Measurements from ENCODE around the gene COL6A1.

The COL6A1 gene

DNA sequence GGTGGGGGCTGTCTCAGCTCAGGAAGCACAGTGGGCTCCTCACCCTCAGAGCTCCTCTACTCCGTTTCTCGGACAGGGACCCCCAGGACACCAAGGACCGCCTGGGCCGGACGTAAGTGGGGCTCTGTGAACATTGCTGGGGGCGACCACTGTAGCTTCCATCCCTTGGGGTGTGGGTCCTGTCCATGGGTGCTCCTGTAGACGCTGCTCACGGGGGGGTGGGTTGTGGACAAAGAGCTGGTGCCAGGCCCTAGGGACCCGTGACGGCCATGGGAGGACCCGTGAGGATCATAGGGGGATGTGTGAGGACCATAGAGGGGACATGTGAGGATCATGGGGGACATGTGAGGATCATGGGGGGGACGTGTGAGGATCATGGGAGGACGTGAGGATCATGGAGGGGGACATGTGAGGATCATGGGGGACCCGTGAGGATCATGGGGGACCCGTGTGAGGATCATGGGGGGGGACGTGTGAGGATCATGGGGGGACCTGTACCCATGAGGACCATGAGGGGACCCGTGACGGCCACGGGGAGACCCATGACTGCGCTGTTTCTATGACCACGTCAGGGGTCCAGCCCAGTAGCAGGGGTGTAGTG, 18.1 kb downstream of the COL6A1 start:
- H3K4me2 ChIP-seq (ENCODE audit: low read length), result no peak overlapping the region
- no peaks in the 10 kb centered on the region for H3K9me2 ChIP-seq (replicated peaks; ENCODE audit: control insufficient read depth, low read length)
- H3K27me3 ChIP-seq (ENCODE audit: control insufficient read depth, low read length), result no peaks in the 10 kb centered on the region
- no peaks in the 10 kb centered on the region for H4K20me1 ChIP-seq (ENCODE audit: control insufficient read depth, insufficient read depth, low read depth, low read length)
- H3F3A ChIP-seq (ENCODE audit: control insufficient read depth, insufficient read depth), result no peaks in the 10 kb centered on the region
- peaks cover 23% of the 10 kb centered on the region; the same call in 1 of the 2 replicates for H3K9me3 ChIP-seq (ENCODE audit: control insufficient read depth, insufficient read depth, low read length)
- TF ChIP-seq CTCF (IDR thresholded peaks at IDR 0.05; ENCODE audit: low read depth, low read length, poor library complexity, severe bottlenecking), result no peak
- no peak for TF ChIP-seq EZH2phosphoT487 (IDR thresholded peaks at IDR 0.05; ENCODE audit: borderline replicate concordance, low read length)
- no peak overlapping the region for H3K4me3 ChIP-seq (ENCODE audit: low read length)
- H3K79me2 ChIP-seq (ENCODE audit: control insufficient read depth, low read length), result no peaks in the 10 kb centered on the region
- H3K4me1 ChIP-seq (ENCODE audit: control insufficient read depth, low read length), result no peaks in the 10 kb centered on the region
- no peaks in the 10 kb centered on the region for H3K36me3 ChIP-seq (ENCODE audit: control insufficient read depth, low read length)
- no peak overlapping the region for H3K27ac ChIP-seq (ENCODE audit: low read depth, low read length)

DNA sequence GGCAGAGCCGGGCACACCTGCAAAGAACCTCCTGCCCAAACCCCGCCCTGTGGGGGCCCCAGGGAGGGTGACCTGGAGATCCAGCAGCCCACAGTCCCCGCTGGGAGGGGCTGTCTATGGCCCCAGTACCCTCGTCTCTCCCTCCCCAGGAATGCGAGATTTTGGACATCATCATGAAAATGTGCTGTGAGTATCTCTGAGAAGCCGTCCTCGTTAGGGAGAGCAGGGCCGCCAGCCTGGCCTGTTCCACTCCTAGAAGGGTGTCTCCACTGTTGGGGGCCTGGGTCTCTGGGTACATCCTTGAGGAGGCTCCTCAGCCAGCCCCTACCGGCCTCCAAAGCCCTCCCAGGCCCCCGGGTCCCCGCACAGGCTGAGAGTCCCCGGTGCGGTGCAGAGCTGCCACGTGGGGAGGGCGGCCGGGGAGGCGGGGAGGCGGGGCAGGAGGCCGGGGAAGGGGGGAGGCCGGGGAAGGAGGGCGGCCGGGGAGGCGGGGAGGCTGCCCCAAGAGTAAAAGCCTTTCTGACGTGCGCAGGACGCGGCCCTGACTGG, 18.7 kb downstream of the COL6A1 start:
- no peak overlapping the region for H3K27ac ChIP-seq (ENCODE audit: low read depth, low read length)

GRCh38 chr21:46000731-46001641, 19.4 kb downstream of the COL6A1 start:
- H3F3A ChIP-seq (ENCODE audit: control insufficient read depth, insufficient read depth), result no peaks in the 10 kb centered on the region
- H3K9me2 ChIP-seq (replicated peaks; ENCODE audit: control insufficient read depth, low read length), result no peaks in the 10 kb centered on the region
- TF ChIP-seq CTCF (IDR thresholded peaks at IDR 0.05; ENCODE audit: low read depth, low read length, poor library complexity, severe bottlenecking) (no peak), EZH2phosphoT487 (IDR thresholded peaks at IDR 0.05; ENCODE audit: borderline replicate concordance, low read length) (no peak)
- no peaks in the 10 kb centered on the region for H3K36me3 ChIP-seq (ENCODE audit: control insufficient read depth, low read length)
- no peaks in the 10 kb centered on the region for H3K4me1 ChIP-seq (ENCODE audit: control insufficient read depth, low read length)
- no peak overlapping the region for H3K27ac ChIP-seq (ENCODE audit: low read depth, low read length)
- H3K4me2 ChIP-seq (ENCODE audit: low read length), result no peak overlapping the region
- H3K4me3 ChIP-seq (ENCODE audit: low read length), result no peak overlapping the region
- no peaks in the 10 kb centered on the region for H3K27me3 ChIP-seq (ENCODE audit: control insufficient read depth, low read length)
- no peaks in the 10 kb centered on the region for H3K79me2 ChIP-seq (ENCODE audit: control insufficient read depth, low read length)
- H4K20me1 ChIP-seq (ENCODE audit: control insufficient read depth, insufficient read depth, low read depth, low read length), result no peaks in the 10 kb centered on the region
- peaks cover 21% of the 10 kb centered on the region; the same call in 1 of the 2 replicates for H3K9me3 ChIP-seq (ENCODE audit: control insufficient read depth, insufficient read depth, low read length)

More for the DNA sequence above, 18.7 kb downstream of the COL6A1 start:
- H3K27me3 ChIP-seq (ENCODE audit: control insufficient read depth, low read length), result no peaks in the 10 kb centered on the region
- no peaks in the 10 kb centered on the region for H4K20me1 ChIP-seq (ENCODE audit: control insufficient read depth, insufficient read depth, low read depth, low read length)
- H3K4me3 ChIP-seq (ENCODE audit: low read length), result no peak overlapping the region
- H3F3A ChIP-seq (ENCODE audit: control insufficient read depth, insufficient read depth), result no peaks in the 10 kb centered on the region
- H3K36me3 ChIP-seq (ENCODE audit: control insufficient read depth, low read length), result no peaks in the 10 kb centered on the region
- TF ChIP-seq EZH2phosphoT487 (IDR thresholded peaks at IDR 0.05; ENCODE audit: borderline replicate concordance, low read length) (no peak), CTCF (IDR thresholded peaks at IDR 0.05; ENCODE audit: low read depth, low read length, poor library complexity, severe bottlenecking) (no peak)
- H3K9me3 ChIP-seq (ENCODE audit: control insufficient read depth, insufficient read depth, low read length), result peaks cover 23% of the 10 kb centered on the region; the same call in 1 of the 2 replicates
- H3K4me2 ChIP-seq (ENCODE audit: low read length), result no peak overlapping the region
- H3K9me2 ChIP-seq (replicated peaks; ENCODE audit: control insufficient read depth, low read length), result no peaks in the 10 kb centered on the region
- no peaks in the 10 kb centered on the region for H3K4me1 ChIP-seq (ENCODE audit: control insufficient read depth, low read length)
- H3K79me2 ChIP-seq (ENCODE audit: control insufficient read depth, low read length), result no peaks in the 10 kb centered on the region

Data from DOHH2 (cell line).